ENCODE measurements around the gene SART1. TPM values are rescaled to one million over a fixed set of nuclear protein-coding genes. Genes with fewer than 3 reads are reported as not detected.

The SART1 gene
- total RNA-seq, 1 donor from 2014 or later, result 36.5 TPM

GRCh38 chr11:66020212-66020611 lies 58.7 kb downstream of the SART1 start:
- Histone ChIP-seq H3K27ac (ENCODE audit: low read depth, low read length) (no peak overlapping the region), H3K4me2 (ENCODE audit: low read length) (no peak overlapping the region), H3K9ac (ENCODE audit: low read length) (no peak overlapping the region), H3K9me3 (ENCODE audit: insufficient read depth, low read depth, low read length) (no peaks in the 10 kb centered on the region), H3K36me3 (ENCODE audit: insufficient read depth, low read length) (no peaks in the 10 kb centered on the region), H4K20me1 (ENCODE audit: insufficient read depth, low read length) (no peaks in the 10 kb centered on the region), H3K4me3 (ENCODE audit: insufficient read depth, low read depth, low read length) (no peak overlapping the region), H3K4me1 (ENCODE audit: insufficient read depth, low read length) (peaks cover 22% of the 10 kb centered on the region), H2AFZ (ENCODE audit: low read depth, low read length) (no peak overlapping the region), H3K27me3 (ENCODE audit: insufficient read depth, low read length) (no peaks in the 10 kb centered on the region), H3K79me2 (ENCODE audit: insufficient read depth, low read length) (no peaks in the 10 kb centered on the region)
- TF ChIP-seq, protein P1, sequence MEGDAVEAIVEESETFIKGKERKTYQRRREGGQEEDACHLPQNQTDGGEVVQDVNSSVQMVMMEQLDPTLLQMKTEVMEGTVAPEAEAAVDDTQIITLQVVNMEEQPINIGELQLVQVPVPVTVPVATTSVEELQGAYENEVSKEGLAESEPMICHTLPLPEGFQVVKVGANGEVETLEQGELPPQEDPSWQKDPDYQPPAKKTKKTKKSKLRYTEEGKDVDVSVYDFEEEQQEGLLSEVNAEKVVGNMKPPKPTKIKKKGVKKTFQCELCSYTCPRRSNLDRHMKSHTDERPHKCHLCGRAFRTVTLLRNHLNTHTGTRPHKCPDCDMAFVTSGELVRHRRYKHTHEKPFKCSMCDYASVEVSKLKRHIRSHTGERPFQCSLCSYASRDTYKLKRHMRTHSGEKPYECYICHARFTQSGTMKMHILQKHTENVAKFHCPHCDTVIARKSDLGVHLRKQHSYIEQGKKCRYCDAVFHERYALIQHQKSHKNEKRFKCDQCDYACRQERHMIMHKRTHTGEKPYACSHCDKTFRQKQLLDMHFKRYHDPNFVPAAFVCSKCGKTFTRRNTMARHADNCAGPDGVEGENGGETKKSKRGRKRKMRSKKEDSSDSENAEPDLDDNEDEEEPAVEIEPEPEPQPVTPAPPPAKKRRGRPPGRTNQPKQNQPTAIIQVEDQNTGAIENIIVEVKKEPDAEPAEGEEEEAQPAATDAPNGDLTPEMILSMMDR (IDR thresholded peaks at IDR 0.05; ENCODE audit: insufficient read depth, low read depth, low read length), result no peak
- no peak for TF ChIP-seq EZH2 (IDR thresholded peaks at IDR 0.05; ENCODE audit: insufficient read depth, low read length)
- Mint-ChIP-seq H3K27me3 (ENCODE audit: low read depth, unreplicated experiment) (peaks cover 12% of the 10 kb centered on the region), H3K9me3 (ENCODE audit: unreplicated experiment) (no peaks in the 10 kb centered on the region), H3K4me3 (ENCODE audit: unreplicated experiment) (no peak overlapping the region), H3K36me3 (ENCODE audit: low read depth, unreplicated experiment) (no peaks in the 10 kb centered on the region), H3K27ac (ENCODE audit: unreplicated experiment) (no peak overlapping the region), H3K4me1 (ENCODE audit: low read depth, unreplicated experiment) (peaks cover 6% of the 10 kb centered on the region)
- DNase-seq (ENCODE audit: low read depth), result no peak
- no peak for FAIRE-seq

DNA sequence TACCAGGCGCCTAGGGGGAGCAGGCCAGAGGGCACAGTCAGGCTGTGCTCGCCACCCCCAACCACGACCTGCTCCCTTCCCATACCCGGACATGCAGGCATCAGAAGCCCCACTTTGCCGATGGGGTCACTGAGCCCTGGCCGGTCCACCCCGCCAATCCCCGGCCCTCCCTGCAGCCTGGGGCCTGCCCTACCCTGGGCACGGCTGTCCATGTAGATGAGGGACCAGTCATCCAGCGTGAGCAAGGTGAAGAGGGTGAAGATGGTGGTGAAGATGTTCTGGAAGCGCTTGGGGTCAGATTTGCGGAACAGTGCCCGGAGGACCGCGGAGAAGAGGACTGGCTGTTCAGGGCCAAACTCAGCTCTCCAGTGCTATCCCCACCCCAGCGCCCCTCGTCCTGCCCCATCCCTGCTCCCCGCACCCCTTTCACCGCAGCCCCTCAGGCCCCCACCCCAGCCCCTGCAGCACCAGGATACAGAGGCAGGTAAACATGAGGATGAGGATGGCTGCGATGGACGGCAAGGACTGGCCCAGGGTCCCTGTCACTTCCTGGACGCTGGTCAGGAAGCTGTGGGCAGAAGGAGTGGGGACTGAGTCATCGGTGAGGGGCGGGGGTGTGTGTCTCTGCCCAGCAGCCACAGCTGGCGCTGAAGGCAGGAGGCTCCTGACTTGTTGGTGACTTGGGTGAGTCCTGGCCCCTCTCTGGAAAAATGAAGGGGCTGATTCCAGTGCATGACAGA lies 59.3 kb downstream of the SART1 start:
- no peak for TF ChIP-seq EZH2 (IDR thresholded peaks at IDR 0.05; ENCODE audit: insufficient read depth, low read length)
- TF ChIP-seq, protein P1 (IDR thresholded peaks at IDR 0.05; ENCODE audit: insufficient read depth, low read depth, low read length), result no peak
- H3K9ac ChIP-seq (ENCODE audit: low read length), result no peak overlapping the region
- no peak overlapping the region for H3K4me3 ChIP-seq (ENCODE audit: insufficient read depth, low read depth, low read length)
- Mint-ChIP-seq H3K4me1 (ENCODE audit: low read depth, unreplicated experiment) (peaks cover 3% of the 10 kb centered on the region), H3K36me3 (ENCODE audit: low read depth, unreplicated experiment) (no peaks in the 10 kb centered on the region), H3K9me3 (ENCODE audit: unreplicated experiment) (no peaks in the 10 kb centered on the region), H3K4me3 (ENCODE audit: unreplicated experiment) (no peak overlapping the region), H3K27me3 (ENCODE audit: low read depth, unreplicated experiment) (peaks cover 12% of the 10 kb centered on the region), H3K27ac (ENCODE audit: unreplicated experiment) (peak overlapping the region; percentile 34)
- H3K36me3 ChIP-seq (ENCODE audit: insufficient read depth, low read length), result no peaks in the 10 kb centered on the region
- no peak overlapping the region for H3K27ac ChIP-seq (ENCODE audit: low read depth, low read length)
- no peaks in the 10 kb centered on the region for H3K27me3 ChIP-seq (ENCODE audit: insufficient read depth, low read length)
- peak overlapping the region; percentile 67 for H3K4me2 ChIP-seq (ENCODE audit: low read length)
- no peaks in the 10 kb centered on the region for H3K79me2 ChIP-seq (ENCODE audit: insufficient read depth, low read length)
- FAIRE-seq (peak; percentile 49), DNase-seq (ENCODE audit: low read depth) (peak; percentile 68)
- H2AFZ ChIP-seq (ENCODE audit: low read depth, low read length), result no peak overlapping the region
- no peaks in the 10 kb centered on the region for H4K20me1 ChIP-seq (ENCODE audit: insufficient read depth, low read length)
- H3K4me1 ChIP-seq (ENCODE audit: insufficient read depth, low read length), result peaks cover 17% of the 10 kb centered on the region
- no peaks in the 10 kb centered on the region for H3K9me3 ChIP-seq (ENCODE audit: insufficient read depth, low read depth, low read length)
